Thoracic aorta (tissue), 2 donors: Measurements from ENCODE around the gene B4GALNT2. TPM values are rescaled to one million over a fixed set of nuclear protein-coding genes. Genes with fewer than 3 reads are reported as not detected.
A peak's percentile ranks its signal among the peaks of the same experiment; 100 is the strongest.
"Not testable (repeated sequence)": the region's sequence is repeated elsewhere in the genome, so short reads cannot be mapped to it uniquely, and the experiment has no call there.

ENCODE experiments used
- ATAC-seq: fragments of 150-250 bp; one replicate; pipeline ENCODE4 v1.8.0; 2017; ENCODE audit warnings: low read depth; ENCODE audit not compliant: insufficient number of reproducible peaks, low FRiP score
- DNase-seq: peaks from one replicate; pipeline ENCODE4 v3.0.0-alpha.2; 2020; ENCODE audit warnings: low spot score
- H3K27ac ChIP-seq, 2 donors: fragments of 200-600 bp; sonication (generic); 1 replicate in 1 of 2; 2 replicates in 1 of 2; pipeline ENCODE4 v1.5.1; 2016; ENCODE audit warnings: mild to moderate bottlenecking in 2 of 2, moderate library complexity in 2 of 2
- H3K27me3 ChIP-seq: fragments of 200-600 bp; sonication (generic); replicated peaks from 2 replicates; pipeline ENCODE4 v1.6.0; 2016; ENCODE audit warnings: mild to moderate bottlenecking; ENCODE audit not compliant: insufficient read depth
- H3K36me3 ChIP-seq: fragments of 200-600 bp; sonication (generic); one replicate; pipeline ENCODE4 v1.5.1; 2016
- H3K4me1 ChIP-seq, 2 donors: fragments of 200-600 bp; sonication (generic); 1 replicate in 1 of 2; 2 replicates in 1 of 2; pipeline versions ENCODE4 v1.5.1 to v1.6.0; 2016; ENCODE audit warnings: low read depth in 2 of 2, mild to moderate bottlenecking in 1 of 2; ENCODE audit not compliant: control insufficient read depth in 1 of 2
- H3K4me3 ChIP-seq: fragments of 200-600 bp; sonication (generic); 2 replicates; pipeline ENCODE4 v1.5.1; 2016; ENCODE audit warnings: mild to moderate bottlenecking
- H3K9me3 ChIP-seq: fragments of 200-600 bp; sonication (generic); 2 replicates; pipeline ENCODE4 v1.5.1; 2016
- total RNA-seq, 2 donors: library from RNA; depleted of rRNA; stranded (reverse); fragments of >200 nt; gene quantifications; one replicate each; pipeline versions ENCODE4 v1.1.0 to v1.2.3, GENCODE V29; 2016
- TF ChIP-seq, protein P1 (sequence below): fragments of 200-600 bp; sonication (generic); IDR thresholded peaks from one replicate; pipeline ENCODE4 v1.5.1; 2019; ENCODE audit warnings: antibody characterized with exemption

B4GALNT2 gene
- total RNA-seq, 2 donors from 2014 or later: not detected

GRCh38 chr17:49168706-49169105 lies 36.1 kb downstream of the B4GALNT2 start:
- H3K9me3 ChIP-seq: no peaks in the 10 kb centered on the region
- H3K4me3 ChIP-seq: no peak overlapping the region
- no peaks in the 10 kb centered on the region for H3K4me1 ChIP-seq
- DNase-seq (no peak), ATAC-seq (no peak)
- H3K36me3 ChIP-seq: no peaks in the 10 kb centered on the region
- H3K27ac ChIP-seq: no peak overlapping the region
- TF ChIP-seq, protein P1, sequence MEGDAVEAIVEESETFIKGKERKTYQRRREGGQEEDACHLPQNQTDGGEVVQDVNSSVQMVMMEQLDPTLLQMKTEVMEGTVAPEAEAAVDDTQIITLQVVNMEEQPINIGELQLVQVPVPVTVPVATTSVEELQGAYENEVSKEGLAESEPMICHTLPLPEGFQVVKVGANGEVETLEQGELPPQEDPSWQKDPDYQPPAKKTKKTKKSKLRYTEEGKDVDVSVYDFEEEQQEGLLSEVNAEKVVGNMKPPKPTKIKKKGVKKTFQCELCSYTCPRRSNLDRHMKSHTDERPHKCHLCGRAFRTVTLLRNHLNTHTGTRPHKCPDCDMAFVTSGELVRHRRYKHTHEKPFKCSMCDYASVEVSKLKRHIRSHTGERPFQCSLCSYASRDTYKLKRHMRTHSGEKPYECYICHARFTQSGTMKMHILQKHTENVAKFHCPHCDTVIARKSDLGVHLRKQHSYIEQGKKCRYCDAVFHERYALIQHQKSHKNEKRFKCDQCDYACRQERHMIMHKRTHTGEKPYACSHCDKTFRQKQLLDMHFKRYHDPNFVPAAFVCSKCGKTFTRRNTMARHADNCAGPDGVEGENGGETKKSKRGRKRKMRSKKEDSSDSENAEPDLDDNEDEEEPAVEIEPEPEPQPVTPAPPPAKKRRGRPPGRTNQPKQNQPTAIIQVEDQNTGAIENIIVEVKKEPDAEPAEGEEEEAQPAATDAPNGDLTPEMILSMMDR: no peak
- H3K27me3 ChIP-seq: no peaks in the 10 kb centered on the region

DNA sequence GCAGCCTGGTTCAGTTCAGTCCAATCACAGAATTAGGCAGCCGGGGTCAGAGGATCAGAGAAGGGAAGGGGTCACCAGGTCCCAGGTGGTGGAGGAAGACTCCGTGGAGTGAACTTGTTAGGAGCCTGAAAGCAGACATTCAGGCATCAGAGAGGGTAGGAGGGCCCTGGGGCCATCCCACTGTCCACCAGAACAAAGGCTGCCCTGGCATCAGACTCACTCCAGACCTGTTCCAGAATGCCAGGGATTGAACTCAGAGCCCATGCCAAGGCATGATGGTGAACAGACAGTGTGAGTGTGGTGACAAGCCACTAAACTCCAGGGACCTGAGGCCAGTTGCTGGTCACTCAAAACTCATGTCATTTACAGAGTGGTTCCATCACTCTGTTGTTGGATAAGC lies 37.6 kb downstream of the B4GALNT2 start:
- Histone ChIP-seq H3K27me3 (no peaks in the 10 kb centered on the region), H3K4me1 (no peaks in the 10 kb centered on the region), H3K9me3 (peaks cover 7% of the 10 kb centered on the region), H3K36me3 (no peaks in the 10 kb centered on the region), H3K4me3 (no peak overlapping the region), H3K27ac (no peak overlapping the region)
- TF ChIP-seq, protein P1: no peak
- ATAC-seq (no peak), DNase-seq (no peak)

DNA sequence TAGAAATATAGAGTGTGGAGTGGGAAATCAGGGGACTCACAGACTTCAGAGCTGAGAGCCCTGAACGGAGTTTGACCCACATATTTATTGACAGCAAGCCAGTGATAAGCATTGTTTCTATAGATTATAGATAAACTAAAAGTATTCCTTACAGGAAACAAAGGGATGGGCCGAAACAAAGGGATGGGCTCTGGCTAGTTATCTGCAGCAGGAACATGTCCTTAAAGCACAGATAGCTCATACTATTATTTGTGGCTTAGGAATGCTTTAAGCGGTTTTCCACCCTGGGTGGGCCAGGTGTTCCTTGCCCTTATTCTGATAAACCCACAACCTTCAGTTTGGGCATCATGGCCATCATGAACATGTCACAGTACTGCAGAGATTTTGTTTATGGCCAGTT lies 38.1 kb downstream of the B4GALNT2 start:
- peaks cover 12% of the 10 kb centered on the region for H3K9me3 ChIP-seq
- H3K36me3 ChIP-seq, H3K4me3 ChIP-seq, H3K27me3 ChIP-seq, H3K4me1 ChIP-seq, DNase-seq, ATAC-seq, H3K27ac ChIP-seq: not testable (repeated sequence)

- H3K9me3 ChIP-seq: peaks cover 22% of the 10 kb centered on the region
- H3K27ac ChIP-seq, ATAC-seq, H3K36me3 ChIP-seq, DNase-seq, H3K4me3 ChIP-seq, H3K4me1 ChIP-seq, H3K27me3 ChIP-seq: not testable (repeated sequence)
Measured at GRCh38 chr17:49175978-49176377, 43.4 kb downstream of the B4GALNT2 start.

GRCh38 chr17:49180303-49180702 lies 47.7 kb downstream of the B4GALNT2 start:
- H3K27me3 ChIP-seq: no peaks in the 10 kb centered on the region
- H3K36me3 ChIP-seq: no peaks in the 10 kb centered on the region
- H3K4me1 ChIP-seq: no peaks in the 10 kb centered on the region
- H3K9me3 ChIP-seq: peaks cover 15% of the 10 kb centered on the region
- ATAC-seq: no peak
- TF ChIP-seq, protein P1: peak; percentile 61
- no peak overlapping the region for H3K4me3 ChIP-seq
- DNase-seq: no peak
- H3K27ac ChIP-seq: no peak overlapping the region

GRCh38 chr17:49180998-49181635 lies 48.5 kb downstream of the B4GALNT2 start:
- Histone ChIP-seq H3K27ac (no peak overlapping the region), H3K27me3 (no peaks in the 10 kb centered on the region), H3K9me3 (peaks cover 7% of the 10 kb centered on the region), H3K4me3 (no peak overlapping the region), H3K4me1 (no peaks in the 10 kb centered on the region), H3K36me3 (no peaks in the 10 kb centered on the region)
- ATAC-seq (no peak), DNase-seq (no peak)
- TF ChIP-seq, protein P1: no peak
